Transverse colon (tissue), 3 donors: ENCODE data around the gene LCP2.

Experiments used
- CTCF ChIP-seq, 5 experiments: fragments of 200-600 bp in 3 of 5; fragments of 450-650 bp in 2 of 5; sonication (generic) in 3 of 5; IDR thresholded peaks; 1 replicate in 2 of 5; 2 replicates in 3 of 5; pipeline ENCODE4 v1.5.1; 2016 to 2017; ENCODE audit warnings: antibody characterized with exemption in 5 of 5, inconsistent platforms in 3 of 5, mild to moderate bottlenecking in 2 of 5, moderate library complexity in 1 of 5
- POLR2A ChIP-seq: fragments of 450-650 bp; IDR thresholded peaks from one replicate; pipeline ENCODE4 v1.6.1; 2016; ENCODE audit warnings: antibody characterized with exemption, mild to moderate bottlenecking, moderate library complexity

- TF ChIP-seq POLR2A, result no peak
- no peak for TF ChIP-seq CTCF (IDR thresholded peaks at IDR 0.05)
These were observed 9.0 kb downstream of the LCP2 start for GRCh38 chr5:170288551-170288950.
